Calu3 (cell line): ENCODE data around the gene ODAD4. TPM values are rescaled to one million over a fixed set of nuclear protein-coding genes. Genes with fewer than 3 reads are reported as not detected.

Source experiments
- BruUV-seq: library from RNA; stranded (reverse); fragments of 400-500 nt; replicated peaks from 2 replicates; lab custom pipeline; 2021; lab: Mats Ljungman, UMichigan
- CTCF ChIA-PET: fragments of 300-600 bp; sonication (Branson Sonifier 250); formaldehyde crosslinking; loops from one replicate; lab custom pipeline; 2022; ENCODE audit warnings: antibody characterized with exemption; lab: Charles Lee
- DNase-seq: peaks from one replicate; pipeline ENCODE4 v3.0.0; 2022
- H3K27ac Mint-ChIP-seq: one replicate; pipeline ENCODE4 v1.8.0; 2022; ENCODE audit warnings: mixed read lengths; ENCODE audit not compliant: unreplicated experiment
- H3K27me3 Mint-ChIP-seq: one replicate; pipeline ENCODE4 v1.8.0; 2022; ENCODE audit warnings: mixed read lengths; ENCODE audit not compliant: unreplicated experiment
- H3K36me3 Mint-ChIP-seq: one replicate; pipeline ENCODE4 v1.8.0; 2022; ENCODE audit warnings: mild to moderate bottlenecking, moderate library complexity, mixed read lengths; ENCODE audit not compliant: insufficient read depth, unreplicated experiment
- H3K4me1 Mint-ChIP-seq: one replicate; pipeline ENCODE4 v1.8.0; 2022; ENCODE audit warnings: mild to moderate bottlenecking, low read depth, mixed read lengths; ENCODE audit not compliant: unreplicated experiment
- H3K4me3 Mint-ChIP-seq: one replicate; pipeline ENCODE4 v1.8.0; 2022; ENCODE audit warnings: mild to moderate bottlenecking, low read depth, moderate library complexity, mixed read lengths; ENCODE audit not compliant: unreplicated experiment
- H3K9me3 Mint-ChIP-seq: one replicate; pipeline ENCODE4 v1.8.0; 2022; ENCODE audit warnings: low read depth, mixed read lengths; ENCODE audit not compliant: unreplicated experiment
- CTCF ChIP-seq: fragments of 200-600 bp; IDR thresholded peaks from one replicate; pipeline ENCODE4 v1.8.0; 2022; ENCODE audit warnings: antibody characterized with exemption; ENCODE audit not compliant: unreplicated experiment
- intact Hi-C: fragments of 100-400 bp; cut with micrococcal nuclease; formaldehyde crosslinking; loops from one replicate; pipeline ENCODE4 v1.10.0; 2022; ENCODE audit not compliant: unreplicated experiment
- total RNA-seq: library from RNA; stranded (reverse); gene quantifications from 2 replicates; pipeline ENCODE4 v1.2.3, GENCODE V29; 2022

ODAD4 gene
- total RNA-seq, 1 experiment from 2014 or later = 2.7 TPM

- BruUV-seq = no TSS peak
- Mint-ChIP-seq H3K36me3 (peaks cover 93% of the 10 kb centered on the region), H3K27me3 (no peaks in the 10 kb centered on the region), H3K27ac (no peak overlapping the region), H3K9me3 (no peaks in the 10 kb centered on the region), H3K4me3 (no peak overlapping the region), H3K4me1 (peaks cover 18% of the 10 kb centered on the region)
- no peak for TF ChIP-seq CTCF
- intact Hi-C loops = no loop called here
- CTCF ChIA-PET = interaction anchor here (0.5 kb wide), 1 partner anchor 161 kb away, joined by 3 read pairs; no protein-coding TSS in a partner anchor
- DNase-seq = no peak
These were observed 66.4 kb downstream of the ODAD4 start for GRCh38 chr17:41996855-41997164.

- H3K9me3 Mint-ChIP-seq = no peaks in the 10 kb centered on the region
- peaks cover 35% of the 10 kb centered on the region for H3K4me1 Mint-ChIP-seq
- no peaks in the 10 kb centered on the region for H3K27me3 Mint-ChIP-seq
- DNase-seq = no peak
- no TSS peak for BruUV-seq
- TF ChIP-seq CTCF = no peak
- H3K4me3 Mint-ChIP-seq = no peak overlapping the region
- H3K36me3 Mint-ChIP-seq = peaks cover 88% of the 10 kb centered on the region
- intact Hi-C loops = no loop called here
- CTCF ChIA-PET = interaction anchor here (0.6 kb wide), 2 partner anchors 40 to 335 kb away, joined by 3 to 4 read pairs; no protein-coding TSS in a partner anchor
- H3K27ac Mint-ChIP-seq = peak overlapping the region; percentile 35
These were observed 68.1 kb downstream of the ODAD4 start for GRCh38 chr17:41998497-41998896.

GRCh38 chr17:42000413-42001133 lies 70.2 kb downstream of the ODAD4 start:
- TF ChIP-seq CTCF = no peak
- DNase-seq = no peak
- Mint-ChIP-seq H3K9me3 (no peaks in the 10 kb centered on the region), H3K4me3 (peak overlapping the region; percentile 1), H3K4me1 (peaks cover 55% of the 10 kb centered on the region), H3K27me3 (no peaks in the 10 kb centered on the region), H3K36me3 (peaks cover 69% of the 10 kb centered on the region), H3K27ac (peak overlapping the region; percentile 29)
- intact Hi-C loops = no loop called here
- CTCF ChIA-PET = interaction anchor here (0.7 to 5.8 kb wide), 4 partner anchors 9 to 19 kb away, joined by 3 to 38 read pairs (median 4); partner anchors contain the start of genes DNAJC7 and NKIRAS2
- no TSS peak for BruUV-seq

GRCh38 chr17:42001729-42002128 lies 71.3 kb downstream of the ODAD4 start:
- intact Hi-C loops = no loop called here
- Mint-ChIP-seq H3K9me3 (no peaks in the 10 kb centered on the region), H3K36me3 (peaks cover 58% of the 10 kb centered on the region), H3K27me3 (no peaks in the 10 kb centered on the region), H3K4me1 (peaks cover 56% of the 10 kb centered on the region), H3K4me3 (peak overlapping the region; percentile 70), H3K27ac (peak overlapping the region; percentile 88)
- no peak for DNase-seq
- no peak for TF ChIP-seq CTCF
- CTCF ChIA-PET = interaction anchor here (1.5 to 5.8 kb wide), 2 partner anchors 12 to 15 kb away, joined by 3 to 38 read pairs; partner anchors contain the start of gene DNAJC7
- BruUV-seq = no TSS peak
